Mesendoderm (in vitro differentiated cells): ENCODE measurements around the gene EXD3.
A peak's percentile ranks its signal among the peaks of the same experiment; 100 is the strongest.

ENCODE experiments used
- DNase-seq: peaks from one replicate; pipeline ENCODE4 v3.0.0; 2013
- H2AK5ac ChIP-seq: 2 replicates; pipeline ENCODE4 v1.6.1; 2013; ENCODE audit warnings: low read length, inconsistent platforms
- H2BK120ac ChIP-seq: 2 replicates; pipeline ENCODE4 v1.6.1; 2013; ENCODE audit warnings: low read depth, mild to moderate bottlenecking, low read length, moderate library complexity, mixed read lengths
- H2BK15ac ChIP-seq: replicated peaks from 2 replicates; pipeline ENCODE4 v1.6.1; 2013; ENCODE audit warnings: low read depth, mild to moderate bottlenecking, moderate library complexity
- H2BK5ac ChIP-seq: 2 replicates; pipeline ENCODE4 v1.6.1; 2013; ENCODE audit warnings: low read length, inconsistent platforms
- H3K18ac ChIP-seq: 2 replicates; pipeline ENCODE4 v1.6.1; 2013; ENCODE audit warnings: mild to moderate bottlenecking, low read length, mixed read lengths
- H3K23ac ChIP-seq: one replicate; pipeline ENCODE4 v1.6.1; 2013; ENCODE audit warnings: low read length
- H3K27ac ChIP-seq: 2 replicates; pipeline ENCODE4 v1.5.1; 2013; ENCODE audit warnings: low read depth, mild to moderate bottlenecking, inconsistent platforms, low read length, moderate library complexity
- H3K27me3 ChIP-seq: 2 replicates; pipeline ENCODE4 v1.6.1; 2013; ENCODE audit warnings: low read length, control low read depth, mild to moderate bottlenecking, inconsistent platforms; ENCODE audit not compliant: insufficient read depth, poor library complexity
- H3K36me3 ChIP-seq: 2 replicates; pipeline ENCODE4 v1.6.1; 2013; ENCODE audit warnings: low read length, inconsistent platforms; ENCODE audit not compliant: control insufficient read depth, insufficient read depth
- H3K4ac ChIP-seq: one replicate; pipeline ENCODE4 v1.6.1; 2013; ENCODE audit warnings: low read depth, mild to moderate bottlenecking, low read length, moderate library complexity
- H3K4me1 ChIP-seq: 2 replicates; pipeline ENCODE4 v1.6.1; 2013; ENCODE audit warnings: low read depth, low read length, inconsistent platforms; ENCODE audit not compliant: control insufficient read depth
- H3K4me2 ChIP-seq: 2 replicates; pipeline ENCODE4 v1.6.1; 2013; ENCODE audit warnings: low read length
- H3K4me3 ChIP-seq: 2 replicates; pipeline ENCODE4 v1.5.1; 2013; ENCODE audit warnings: mild to moderate bottlenecking, low read length
- H3K56ac ChIP-seq: one replicate; pipeline ENCODE4 v1.6.1; 2013; ENCODE audit warnings: low read length
- H3K79me1 ChIP-seq: 2 replicates; pipeline ENCODE4 v1.6.1; 2013; ENCODE audit warnings: low read length, inconsistent platforms
- H3K79me2 ChIP-seq: 2 replicates; pipeline ENCODE4 v1.6.1; 2013; ENCODE audit warnings: mild to moderate bottlenecking, low read length; ENCODE audit not compliant: control insufficient read depth, insufficient read depth
- H3K9ac ChIP-seq: 2 replicates; pipeline ENCODE4 v1.6.1; 2013; ENCODE audit warnings: low read length, inconsistent platforms
- H4K5ac ChIP-seq: one replicate; pipeline ENCODE4 v1.6.1; 2013; ENCODE audit warnings: low read length
- H4K8ac ChIP-seq: one replicate; pipeline ENCODE4 v1.6.1; 2013; ENCODE audit warnings: low read depth, mild to moderate bottlenecking, control low read depth, low read length, moderate library complexity
- WGBS: extraction: QIAGEN DNeasy Blood & Tissue Kit; methylation state at CpG from one replicate; pipeline ENCODE4 v1.1.7; 2013; ENCODE audit warnings: low lambda C conversion rate, missing lambda C conversion rate; ENCODE audit not compliant: insufficient coverage; ENCODE audit errors: extremely low coverage; 5-methylcytosine and 5-hydroxymethylcytosine counted together

Gene EXD3

GRCh38 chr9:137385061-137385655, 37.8 kb downstream of the EXD3 start:
- no peak overlapping the region for H3K9ac ChIP-seq
- H3K79me1 ChIP-seq = no peaks in the 10 kb centered on the region
- H4K8ac ChIP-seq = no peak overlapping the region
- no peak overlapping the region for H3K27ac ChIP-seq
- H3K79me2 ChIP-seq = no peaks in the 10 kb centered on the region
- H2AK5ac ChIP-seq = no peak overlapping the region
- H3K4me3 ChIP-seq = no peak overlapping the region
- no peak overlapping the region for H2BK15ac ChIP-seq
- no peak overlapping the region for H4K5ac ChIP-seq
- H3K36me3 ChIP-seq = no peaks in the 10 kb centered on the region
- H3K18ac ChIP-seq = no peak overlapping the region
- no peaks in the 10 kb centered on the region for H3K4me1 ChIP-seq
- no peak overlapping the region for H3K4me2 ChIP-seq
- H3K56ac ChIP-seq = no peak overlapping the region
- H3K4ac ChIP-seq = no peak overlapping the region
- no peak overlapping the region for H2BK5ac ChIP-seq
- no CpG with 5 or more reads among the region's 26 CpGs for WGBS
- no peak for DNase-seq
- no peaks in the 10 kb centered on the region for H3K27me3 ChIP-seq
- H3K23ac ChIP-seq = no peak overlapping the region
- H2BK120ac ChIP-seq = no peak overlapping the region

GRCh38 chr9:137383784-137384756, 38.9 kb downstream of the EXD3 start:
- Histone ChIP-seq H3K79me2 (no peaks in the 10 kb centered on the region), H2BK120ac (no peak overlapping the region), H3K4me1 (no peaks in the 10 kb centered on the region), H3K4ac (no peak overlapping the region), H3K4me3 (no peak overlapping the region), H2AK5ac (no peak overlapping the region), H3K36me3 (no peaks in the 10 kb centered on the region), H3K79me1 (no peaks in the 10 kb centered on the region), H3K18ac (no peak overlapping the region), H4K8ac (no peak overlapping the region), H4K5ac (no peak overlapping the region), H3K27me3 (no peaks in the 10 kb centered on the region), H3K4me2 (no peak overlapping the region), H3K27ac (no peak overlapping the region), H3K9ac (no peak overlapping the region), H2BK15ac (no peak overlapping the region), H3K23ac (no peak overlapping the region), H3K56ac (no peak overlapping the region), H2BK5ac (no peak overlapping the region)
- no CpG with 5 or more reads among the region's 39 CpGs for WGBS
- DNase-seq = no peak

GRCh38 chr9:137383081-137383783, 39.7 kb downstream of the EXD3 start:
- H3K4me2 ChIP-seq = no peak overlapping the region
- no peak for DNase-seq
- H2BK5ac ChIP-seq = no peak overlapping the region
- no peaks in the 10 kb centered on the region for H3K27me3 ChIP-seq
- no peak overlapping the region for H3K23ac ChIP-seq
- no peak overlapping the region for H4K8ac ChIP-seq
- H4K5ac ChIP-seq = no peak overlapping the region
- no peak overlapping the region for H3K27ac ChIP-seq
- no peak overlapping the region for H3K18ac ChIP-seq
- no peak overlapping the region for H2BK120ac ChIP-seq
- no peak overlapping the region for H3K9ac ChIP-seq
- H2AK5ac ChIP-seq = no peak overlapping the region
- no peaks in the 10 kb centered on the region for H3K79me2 ChIP-seq
- no CpG with 5 or more reads among the region's 27 CpGs for WGBS
- H3K36me3 ChIP-seq = no peaks in the 10 kb centered on the region
- H3K4me3 ChIP-seq = no peak overlapping the region
- no peaks in the 10 kb centered on the region for H3K4me1 ChIP-seq
- no peaks in the 10 kb centered on the region for H3K79me1 ChIP-seq
- no peak overlapping the region for H3K4ac ChIP-seq
- no peak overlapping the region for H2BK15ac ChIP-seq
- no peak overlapping the region for H3K56ac ChIP-seq

- no CpG with 5 or more reads among the region's 25 CpGs for WGBS
- DNase-seq = peak; percentile 68
- no peak overlapping the region for H4K5ac ChIP-seq
Measured at GRCh38 chr9:137382444-137383080, 40.4 kb downstream of the EXD3 start.

GRCh38 chr9:137381501-137382443, 41.2 kb downstream of the EXD3 start:
- H3K4me2 ChIP-seq = no peak overlapping the region
- no peak overlapping the region for H4K8ac ChIP-seq
- no peaks in the 10 kb centered on the region for H3K79me2 ChIP-seq
- WGBS = no CpG with 5 or more reads among the region's 53 CpGs
- H3K27ac ChIP-seq = no peak overlapping the region
- no peak overlapping the region for H3K4ac ChIP-seq
- no peaks in the 10 kb centered on the region for H3K4me1 ChIP-seq
- H2BK15ac ChIP-seq = no peak overlapping the region
- H3K79me1 ChIP-seq = no peaks in the 10 kb centered on the region
- DNase-seq = no peak
- H3K9ac ChIP-seq = no peak overlapping the region
- no peak overlapping the region for H3K56ac ChIP-seq
- H3K4me3 ChIP-seq = no peak overlapping the region
- no peaks in the 10 kb centered on the region for H3K36me3 ChIP-seq
- no peaks in the 10 kb centered on the region for H3K27me3 ChIP-seq
- H4K5ac ChIP-seq = no peak overlapping the region
- no peak overlapping the region for H2AK5ac ChIP-seq
- H2BK5ac ChIP-seq = no peak overlapping the region
- no peak overlapping the region for H2BK120ac ChIP-seq
- H3K23ac ChIP-seq = no peak overlapping the region
- H3K18ac ChIP-seq = no peak overlapping the region

More at GRCh38 chr9:137382444-137383080, 40.4 kb downstream of the EXD3 start:
- no peak overlapping the region for H3K9ac ChIP-seq
- no peaks in the 10 kb centered on the region for H3K79me1 ChIP-seq
- H3K18ac ChIP-seq = no peak overlapping the region
- no peak overlapping the region for H2AK5ac ChIP-seq
- no peak overlapping the region for H3K27ac ChIP-seq
- no peak overlapping the region for H3K4ac ChIP-seq
- H2BK120ac ChIP-seq = no peak overlapping the region
- H2BK5ac ChIP-seq = no peak overlapping the region
- no peak overlapping the region for H2BK15ac ChIP-seq
- H3K4me3 ChIP-seq = no peak overlapping the region
- H3K4me1 ChIP-seq = no peaks in the 10 kb centered on the region
- no peak overlapping the region for H3K4me2 ChIP-seq
- H3K27me3 ChIP-seq = no peaks in the 10 kb centered on the region
- no peak overlapping the region for H4K8ac ChIP-seq
- peak overlapping the region; percentile 25 for H3K56ac ChIP-seq
- H3K23ac ChIP-seq = no peak overlapping the region
- no peaks in the 10 kb centered on the region for H3K36me3 ChIP-seq
- H3K79me2 ChIP-seq = no peaks in the 10 kb centered on the region
